WTC11 (cell line): Measurements from ENCODE around the gene ZNF488. TPM values are rescaled to one million over a fixed set of nuclear protein-coding genes. Genes with fewer than 3 reads are reported as not detected.
A peak's percentile ranks its signal among the peaks of the same experiment; 100 is the strongest.

Experiments
- ATAC-seq: fragments of 200-7000 bp; cut with Tn5 transposase; 2 replicates; pipeline ENCODE4 v1.10.0; 2021; ENCODE audit warnings: mild to moderate bottlenecking, moderate library complexity
- CTCF ChIA-PET: fragments of 300-600 bp; sonication (Branson Sonifier 250); formaldehyde crosslinking; loops from one replicate; lab custom pipeline; 2021; ENCODE audit warnings: antibody characterized with exemption; lab: Charles Lee
- POLR2A ChIA-PET: fragments of 350-600 bp; sonication (Branson Sonifier 250); formaldehyde crosslinking; loops from one replicate; lab custom pipeline; 2021; ENCODE audit warnings: antibody characterized with exemption; lab: Charles Lee
- DNase-seq: peaks from one replicate; pipeline ENCODE4 v3.0.0; 2021; ENCODE audit warnings: low spot score
- H3K27ac Mint-ChIP-seq: 2 replicates; pipeline ENCODE4 v1.8.0; 2021; ENCODE audit warnings: mixed read lengths
- H3K27me3 Mint-ChIP-seq: 2 replicates; pipeline ENCODE4 v1.8.0; 2021; ENCODE audit warnings: low read depth, mild to moderate bottlenecking, moderate library complexity, mixed read lengths
- H3K36me3 Mint-ChIP-seq: 2 replicates; pipeline ENCODE4 v1.8.0; 2021; ENCODE audit warnings: mixed read lengths
- H3K4me1 Mint-ChIP-seq: 2 replicates; pipeline ENCODE4 v1.8.0; 2022; ENCODE audit warnings: mixed read lengths
- H3K4me3 Mint-ChIP-seq: 2 replicates; pipeline ENCODE4 v1.8.0; 2021; ENCODE audit warnings: mild to moderate bottlenecking, moderate library complexity, mixed read lengths
- H3K9me3 Mint-ChIP-seq: 2 replicates; pipeline ENCODE4 v1.8.0; 2021; ENCODE audit warnings: mixed read lengths
- ELF4 ChIP-seq: sonication (generic); formaldehyde crosslinking; IDR thresholded peaks from 2 replicates; pipeline ENCODE4 v1.8.1; 2022; ENCODE audit warnings: low read depth, mild to moderate bottlenecking, moderate library complexity, missing genetic modification reagents
- FOXK1 ChIP-seq: sonication (generic); formaldehyde crosslinking; IDR thresholded peaks from 2 replicates; pipeline ENCODE4 v1.8.0; 2022; ENCODE audit warnings: mild to moderate bottlenecking, moderate library complexity, missing genetic modification reagents
- GABPB1 ChIP-seq: sonication (generic); formaldehyde crosslinking; IDR thresholded peaks from 2 replicates; pipeline ENCODE4 v1.8.1; 2023; ENCODE audit warnings: mild to moderate bottlenecking, missing genetic modification reagents
- NFE2L1 ChIP-seq: sonication (generic); formaldehyde crosslinking; IDR thresholded peaks from 2 replicates; pipeline ENCODE4 v1.8.1; 2023; ENCODE audit warnings: missing genetic modification reagents
- PRRX2 ChIP-seq: fragments of 250-450 bp; sonication (Bioruptor Pico); IDR thresholded peaks from 2 replicates; pipeline ENCODE4 v1.8.0; 2021; ENCODE audit warnings: mild to moderate bottlenecking
- TEAD4 ChIP-seq: sonication (generic); formaldehyde crosslinking; IDR thresholded peaks from 2 replicates; pipeline ENCODE4 v1.8.0; 2022; ENCODE audit warnings: mild to moderate bottlenecking, missing genetic modification reagents
- ZNF121 ChIP-seq: sonication (generic); formaldehyde crosslinking; IDR thresholded peaks from 2 replicates; pipeline ENCODE4 v1.8.0; 2023; ENCODE audit warnings: missing genetic modification reagents
- ZNF138 ChIP-seq: sonication (generic); formaldehyde crosslinking; conservative IDR thresholded peaks from 2 replicates; pipeline ENCODE4 v1.8.1; 2022; ENCODE audit warnings: mild to moderate bottlenecking, moderate library complexity, missing genetic modification reagents
- ZNF232 ChIP-seq: sonication (generic); formaldehyde crosslinking; IDR thresholded peaks from 2 replicates; pipeline ENCODE4 v1.8.0; 2022; ENCODE audit warnings: mild to moderate bottlenecking, missing genetic modification reagents
- ZNF671 ChIP-seq: fragments of 250-450 bp; sonication (Bioruptor Pico); IDR thresholded peaks from 2 replicates; pipeline ENCODE4 v1.8.0; 2021; ENCODE audit warnings: mild to moderate bottlenecking
- total RNA-seq: library from RNA; stranded (reverse); gene quantifications from 3 replicates; pipeline ENCODE4 v1.2.3, GENCODE V29; 2021
- TF ChIP-seq, protein P1 (sequence below): sonication (generic); formaldehyde crosslinking; IDR thresholded peaks from 2 replicates; pipeline ENCODE4 v1.8.0; 2022; ENCODE audit warnings: mild to moderate bottlenecking, missing genetic modification reagents
- TF ChIP-seq, protein P2 (sequence below): sonication (generic); formaldehyde crosslinking; IDR thresholded peaks from 2 replicates; pipeline ENCODE4 v1.8.1; 2023; ENCODE audit warnings: mild to moderate bottlenecking, moderate library complexity, missing genetic modification reagents
- TF ChIP-seq, protein P3 (sequence below): sonication (generic); formaldehyde crosslinking; IDR thresholded peaks from 2 replicates; pipeline ENCODE4 v1.8.1; 2023; ENCODE audit warnings: mild to moderate bottlenecking, missing genetic modification reagents, moderate library complexity
- TF ChIP-seq, protein P4 (sequence below): fragments of 250-450 bp; sonication (Bioruptor Pico); IDR thresholded peaks from 2 replicates; pipeline ENCODE4 v2.1.2; 2022; ENCODE audit warnings: mild to moderate bottlenecking, moderate library complexity
- TF ChIP-seq, protein P5 (sequence below): sonication (generic); formaldehyde crosslinking; IDR thresholded peaks from 2 replicates; pipeline ENCODE4 v1.8.1; 2022; ENCODE audit warnings: missing genetic modification reagents, borderline replicate concordance

The ZNF488 gene
- total RNA-seq, 1 experiment from 2014 or later, result 8.7 TPM

DNA sequence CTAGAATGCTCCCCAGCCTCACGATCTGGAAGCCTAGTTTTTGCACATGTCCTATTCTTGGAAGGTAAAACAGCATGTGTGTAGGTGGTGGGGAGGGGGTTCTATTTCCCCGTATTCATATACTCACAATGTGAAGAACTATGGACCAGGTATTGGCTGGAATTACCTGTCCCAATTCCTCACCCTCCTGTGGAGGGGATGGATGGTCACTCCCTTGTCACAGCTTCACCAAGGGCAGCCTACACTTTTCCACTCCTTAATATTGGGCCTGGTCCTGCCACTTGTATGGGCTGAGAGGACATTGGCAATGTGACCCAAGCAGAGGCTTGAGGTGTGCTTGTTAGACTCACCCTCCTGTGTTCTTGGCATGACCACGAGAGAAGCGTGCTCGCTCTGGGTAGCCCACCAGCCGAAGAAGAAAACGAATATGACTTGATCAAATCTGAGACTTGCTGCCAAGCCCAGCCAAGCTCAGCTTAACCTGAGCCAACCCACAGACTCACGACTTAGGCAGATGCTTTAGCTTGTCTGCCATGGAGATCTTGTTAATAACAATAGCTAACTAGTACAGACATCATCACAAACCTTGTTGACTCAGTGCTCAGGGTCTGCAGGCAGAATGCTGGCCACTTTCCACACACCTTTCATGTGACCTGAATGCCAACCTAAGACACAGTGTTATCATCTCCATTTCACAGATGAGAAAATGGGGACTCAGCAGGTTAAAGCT is 17.2 kb downstream of the ZNF488 start:
- TF ChIP-seq ZNF138, result no peak
- no peak for TF ChIP-seq NFE2L1 (CRISPR knock-in tag)
- TF ChIP-seq, protein P1, sequence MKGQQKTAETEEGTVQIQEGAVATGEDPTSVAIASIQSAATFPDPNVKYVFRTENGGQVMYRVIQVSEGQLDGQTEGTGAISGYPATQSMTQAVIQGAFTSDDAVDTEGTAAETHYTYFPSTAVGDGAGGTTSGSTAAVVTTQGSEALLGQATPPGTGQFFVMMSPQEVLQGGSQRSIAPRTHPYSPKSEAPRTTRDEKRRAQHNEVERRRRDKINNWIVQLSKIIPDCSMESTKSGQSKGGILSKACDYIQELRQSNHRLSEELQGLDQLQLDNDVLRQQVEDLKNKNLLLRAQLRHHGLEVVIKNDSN (CRISPR knock-in tag), result no peak
- no peak for TF ChIP-seq ZNF232 (CRISPR knock-in tag)
- TF ChIP-seq PRRX2 (CRISPR knock-in tag), result no peak
- no peak for TF ChIP-seq ELF4
- no peaks in the 10 kb centered on the region; the same call in 1 of the 2 replicates for H3K36me3 Mint-ChIP-seq
- DNase-seq (no peak), ATAC-seq (no peak)
- ChIA-PET CTCF (no interaction called here), POLR2A (no interaction called here)
- peaks cover 23% of the 10 kb centered on the region for H3K4me1 Mint-ChIP-seq
- no peak overlapping the region for H3K4me3 Mint-ChIP-seq
- H3K27me3 Mint-ChIP-seq, result no peaks in the 10 kb centered on the region
- H3K27ac Mint-ChIP-seq, result 0 out of 2 replicates have a peak overlapping the region, but pooled peaks have one; percentile 45
- H3K9me3 Mint-ChIP-seq, result no peaks in the 10 kb centered on the region

DNA sequence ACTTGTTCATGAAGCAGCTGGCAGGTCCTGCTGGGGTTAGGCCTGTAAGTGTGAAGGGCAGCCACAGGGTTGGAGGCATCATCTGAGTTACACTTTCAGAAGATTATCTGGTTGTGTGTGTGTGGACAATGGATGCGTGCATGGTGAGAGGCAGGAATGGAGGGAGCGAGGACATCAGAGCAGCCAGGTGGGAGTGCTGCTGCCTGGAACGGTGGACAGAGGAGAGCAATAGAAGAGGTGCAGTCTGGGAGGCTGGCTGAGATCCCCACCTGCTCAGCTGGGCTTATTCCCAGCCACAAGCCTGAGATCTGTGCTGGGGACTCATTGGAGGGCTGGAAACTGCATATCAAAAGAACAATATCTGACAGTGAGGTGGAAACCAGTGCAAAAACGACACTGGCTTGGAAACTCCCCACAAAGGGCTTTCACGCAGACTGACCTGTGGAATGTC is 17.9 kb downstream of the ZNF488 start:
- Mint-ChIP-seq H3K27ac (peak overlapping the region; percentile 36; the same call in 1 of the 2 replicates), H3K9me3 (no peaks in the 10 kb centered on the region), H3K4me3 (no peak overlapping the region), H3K4me1 (peaks cover 24% of the 10 kb centered on the region), H3K27me3 (no peaks in the 10 kb centered on the region), H3K36me3 (no peaks in the 10 kb centered on the region; the same call in 1 of the 2 replicates)
- POLR2A ChIA-PET, result no interaction called here
- DNase-seq (no peak), ATAC-seq (no peak)
- CTCF ChIA-PET, result interaction anchor here (0.5 kb wide), 1 partner anchor 98 kb away, joined by 3 read pairs; no protein-coding TSS in a partner anchor
- no peak for TF ChIP-seq ZNF671
- TF ChIP-seq GABPB1 (CRISPR knock-in tag), result no peak
- TF ChIP-seq, protein P2, sequence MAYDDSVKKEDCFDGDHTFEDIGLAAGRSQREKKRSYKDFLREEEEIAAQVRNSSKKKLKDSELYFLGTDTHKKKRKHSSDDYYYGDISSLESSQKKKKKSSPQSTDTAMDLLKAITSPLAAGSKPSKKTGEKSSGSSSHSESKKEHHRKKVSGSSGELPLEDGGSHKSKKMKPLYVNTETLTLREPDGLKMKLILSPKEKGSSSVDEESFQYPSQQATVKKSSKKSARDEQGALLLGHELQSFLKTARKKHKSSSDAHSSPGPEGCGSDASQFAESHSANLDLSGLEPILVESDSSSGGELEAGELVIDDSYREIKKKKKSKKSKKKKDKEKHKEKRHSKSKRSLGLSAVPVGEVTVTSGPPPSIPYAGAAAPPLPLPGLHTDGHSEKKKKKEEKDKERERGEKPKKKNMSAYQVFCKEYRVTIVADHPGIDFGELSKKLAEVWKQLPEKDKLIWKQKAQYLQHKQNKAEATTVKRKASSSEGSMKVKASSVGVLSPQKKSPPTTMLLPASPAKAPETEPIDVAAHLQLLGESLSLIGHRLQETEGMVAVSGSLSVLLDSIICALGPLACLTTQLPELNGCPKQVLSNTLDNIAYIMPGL, result no peak
- TF ChIP-seq TEAD4 (CRISPR knock-in tag), result no peak
- TF ChIP-seq, protein P3, sequence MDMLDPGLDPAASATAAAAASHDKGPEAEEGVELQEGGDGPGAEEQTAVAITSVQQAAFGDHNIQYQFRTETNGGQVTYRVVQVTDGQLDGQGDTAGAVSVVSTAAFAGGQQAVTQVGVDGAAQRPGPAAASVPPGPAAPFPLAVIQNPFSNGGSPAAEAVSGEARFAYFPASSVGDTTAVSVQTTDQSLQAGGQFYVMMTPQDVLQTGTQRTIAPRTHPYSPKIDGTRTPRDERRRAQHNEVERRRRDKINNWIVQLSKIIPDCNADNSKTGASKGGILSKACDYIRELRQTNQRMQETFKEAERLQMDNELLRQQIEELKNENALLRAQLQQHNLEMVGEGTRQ (CRISPR knock-in tag), result no peak
- TF ChIP-seq, protein P4, sequence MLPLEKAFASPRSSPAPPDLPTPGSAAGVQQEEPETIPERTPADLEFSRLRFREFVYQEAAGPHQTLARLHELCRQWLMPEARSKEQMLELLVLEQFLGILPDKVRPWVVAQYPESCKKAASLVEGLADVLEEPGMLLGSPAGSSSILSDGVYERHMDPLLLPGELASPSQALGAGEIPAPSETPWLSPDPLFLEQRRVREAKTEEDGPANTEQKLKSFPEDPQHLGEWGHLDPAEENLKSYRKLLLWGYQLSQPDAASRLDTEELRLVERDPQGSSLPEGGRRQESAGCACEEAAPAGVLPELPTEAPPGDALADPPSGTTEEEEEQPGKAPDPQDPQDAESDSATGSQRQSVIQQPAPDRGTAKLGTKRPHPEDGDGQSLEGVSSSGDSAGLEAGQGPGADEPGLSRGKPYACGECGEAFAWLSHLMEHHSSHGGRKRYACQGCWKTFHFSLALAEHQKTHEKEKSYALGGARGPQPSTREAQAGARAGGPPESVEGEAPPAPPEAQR (CRISPR knock-in tag), result no peak
- TF ChIP-seq, protein P5, sequence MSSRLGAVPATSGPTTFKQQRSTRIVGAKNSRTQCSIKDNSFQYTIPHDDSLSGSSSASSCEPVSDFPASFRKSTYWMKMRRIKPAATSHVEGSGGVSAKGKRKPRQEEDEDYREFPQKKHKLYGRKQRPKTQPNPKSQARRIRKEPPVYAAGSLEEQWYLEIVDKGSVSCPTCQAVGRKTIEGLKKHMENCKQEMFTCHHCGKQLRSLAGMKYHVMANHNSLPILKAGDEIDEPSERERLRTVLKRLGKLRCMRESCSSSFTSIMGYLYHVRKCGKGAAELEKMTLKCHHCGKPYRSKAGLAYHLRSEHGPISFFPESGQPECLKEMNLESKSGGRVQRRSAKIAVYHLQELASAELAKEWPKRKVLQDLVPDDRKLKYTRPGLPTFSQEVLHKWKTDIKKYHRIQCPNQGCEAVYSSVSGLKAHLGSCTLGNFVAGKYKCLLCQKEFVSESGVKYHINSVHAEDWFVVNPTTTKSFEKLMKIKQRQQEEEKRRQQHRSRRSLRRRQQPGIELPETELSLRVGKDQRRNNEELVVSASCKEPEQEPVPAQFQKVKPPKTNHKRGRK (CRISPR knock-in tag), result no peak
- TF ChIP-seq ZNF121 (CRISPR knock-in tag), result no peak
- no peak for TF ChIP-seq FOXK1 (CRISPR knock-in tag)
